GM23248 (cell line): ENCODE data around the gene RNU1-4.
"Not testable (repeated sequence)": the region's sequence is repeated elsewhere in the genome, so short reads cannot be mapped to it uniquely, and the experiment has no call there.

ENCODE experiments used
- EZH2 ChIP-seq: fragments of 200-600 bp; sonication (generic); IDR thresholded peaks from 2 replicates; pipeline ENCODE4 v1.6.1; 2018; ENCODE audit warnings: antibody characterized with exemption, mild to moderate bottlenecking; ENCODE audit not compliant: insufficient read depth, poor library complexity, severe bottlenecking
- EZH2phosphoT487 ChIP-seq: fragments of 200-600 bp; sonication (generic); IDR thresholded peaks from 2 replicates; pipeline ENCODE4 v1.6.1; 2018; ENCODE audit warnings: antibody characterized with exemption, moderate library complexity, mild to moderate bottlenecking, low read depth; ENCODE audit not compliant: insufficient read depth

DNA sequence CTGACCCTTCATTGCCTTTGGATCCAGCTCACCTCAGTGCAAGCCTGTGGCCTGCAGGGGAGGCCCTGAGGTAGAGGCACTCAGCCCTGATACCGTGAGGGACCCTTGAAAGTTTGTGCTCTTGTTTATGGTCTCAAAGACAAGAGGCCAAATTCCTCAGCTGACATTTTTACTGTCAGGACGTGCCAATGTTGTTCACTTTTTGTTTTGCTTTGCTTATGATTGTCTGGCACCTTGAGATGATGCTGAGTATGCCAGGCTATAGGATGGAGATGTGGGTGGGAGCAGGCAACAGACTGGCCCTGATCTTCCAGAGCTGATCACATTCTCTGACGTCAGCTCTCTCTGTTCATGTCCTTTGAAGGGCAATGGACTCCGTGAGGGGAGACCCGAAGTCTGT, 36.5 kb downstream of the RNU1-4 start:
- not testable (repeated sequence) for TF ChIP-seq EZH2, EZH2phosphoT487
